ENCODE results near the gene GNPTAB.

DNA sequence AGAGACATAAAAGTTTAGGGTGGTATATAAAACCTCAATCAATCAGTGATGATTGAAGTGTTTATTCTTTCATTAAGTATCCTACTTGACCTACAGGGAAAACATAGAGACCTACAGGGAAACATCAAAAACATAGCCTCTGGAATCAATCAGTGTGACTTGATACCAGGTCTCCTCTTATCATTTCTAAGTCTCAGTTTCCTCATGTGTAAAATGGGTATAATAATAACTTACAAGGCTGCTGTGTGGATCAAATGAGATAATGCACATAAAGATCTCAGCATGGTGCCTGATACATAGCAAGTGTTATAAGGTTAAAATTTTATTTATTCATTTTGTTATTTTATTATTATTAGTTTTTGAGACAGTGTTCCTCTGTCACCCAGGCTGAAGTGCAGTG, 22.2 kb upstream of the GNPTAB start:
- no peak for TF ChIP-seq POLR2A (IDR thresholded peaks at IDR 0.05; ENCODE audit: low read length)
- TF ChIP-seq GATA1 (IDR thresholded peaks at IDR 0.05; ENCODE audit: low read depth, low read length) = no peak

Measured in erythroblast (primary cell).